NCI-H2081 (cell line): ENCODE results near the gene METTL25B.
A peak's percentile ranks its signal among the peaks of the same experiment; 100 is the strongest.
"Not testable (repeated sequence)": the region's sequence is repeated elsewhere in the genome, so short reads cannot be mapped to it uniquely, and the experiment has no call there.

Source experiments
- DNase-seq, 2 experiments: peaks; one replicate each; lab custom pipeline; 2025; lab: John Stamatoyannopoulos, UW

Gene METTL25B

GRCh38 chr1:156748670-156749418 lies 20.6 kb downstream of the METTL25B start:
- DNase-seq = no peak

GRCh38 chr1:156749419-156750118 lies 21.3 kb downstream of the METTL25B start:
- no peak for DNase-seq

- peak; percentile 63 to 81 for DNase-seq
Measured at GRCh38 chr1:156750191-156750672, 22.0 kb downstream of the METTL25B start.

GRCh38 chr1:156750711-156751450 lies 22.6 kb downstream of the METTL25B start:
- DNase-seq = peak; percentile 31 to 57

- no peak for DNase-seq
Measured at GRCh38 chr1:156751451-156751756, 23.1 kb downstream of the METTL25B start, which contains the start of gene HDGF. TSS of gene HDGF (minus strand) at chr1:156751675. CDS start at chr1:156751429, 246 bp downstream.

GRCh38 chr1:156751757-156752481 lies 23.6 kb downstream of the METTL25B start:
- peak; percentile 99 for DNase-seq

GRCh38 chr1:156752843-156753482 lies 24.7 kb downstream of the METTL25B start:
- DNase-seq = no peak

- DNase-seq = no peak
Measured at GRCh38 chr1:156754219-156754618, 25.9 kb downstream of the METTL25B start.

- DNase-seq = no peak
Measured at GRCh38 chr1:156755527-156755950, 27.3 kb downstream of the METTL25B start.

GRCh38 chr1:156756355-156756754 lies 28.1 kb downstream of the METTL25B start:
- DNase-seq = no peak

- DNase-seq = not testable (repeated sequence)
Measured at GRCh38 chr1:156757572-156758253, 29.4 kb downstream of the METTL25B start.

- no peak for DNase-seq
Measured at GRCh38 chr1:156760092-156760795, 32.0 kb downstream of the METTL25B start.

- no peak for DNase-seq
Measured at GRCh38 chr1:156760796-156761104, 32.5 kb downstream of the METTL25B start.

- not testable (repeated sequence) for DNase-seq
Measured at GRCh38 chr1:156765136-156765535, 36.9 kb downstream of the METTL25B start.

- no peak for DNase-seq
Measured at GRCh38 chr1:156765666-156766065, 37.4 kb downstream of the METTL25B start.

GRCh38 chr1:156766298-156767100 lies 38.2 kb downstream of the METTL25B start:
- DNase-seq = no peak

GRCh38 chr1:156767101-156767878 lies 39.0 kb downstream of the METTL25B start, which contains the start of gene PRCC:
TSS of gene PRCC (plus strand) at chr1:156767535. CDS start at chr1:156767772, 237 bp downstream.
- peak; percentile 100 for DNase-seq

- DNase-seq = peak in 1 of 2 experiments; percentile 58
Measured at GRCh38 chr1:156767879-156768604, 39.8 kb downstream of the METTL25B start.
